Stomach (tissue), 4 donors: Measurements from ENCODE around the gene CHRNB4.

Experiments used
- POLR2A ChIP-seq, 4 donors: fragments of 450-650 bp; IDR thresholded peaks; one replicate each; pipeline ENCODE4 v1.6.1; 2016; ENCODE audit warnings: antibody characterized with exemption in 4 of 4, control low read depth in 2 of 4, mild to moderate bottlenecking in 1 of 4, moderate library complexity in 1 of 4
- TF ChIP-seq, protein P1 (sequence below), 7 experiments: fragments of 450-650 bp in 4 of 7; fragments of 200-600 bp in 3 of 7; sonication (generic) in 3 of 7; IDR thresholded peaks; one replicate each; pipeline ENCODE4 v1.5.1; 2016 to 2019; ENCODE audit warnings: antibody characterized with exemption in 7 of 7, control low read depth in 2 of 7, mild to moderate bottlenecking in 1 of 7

DNA sequence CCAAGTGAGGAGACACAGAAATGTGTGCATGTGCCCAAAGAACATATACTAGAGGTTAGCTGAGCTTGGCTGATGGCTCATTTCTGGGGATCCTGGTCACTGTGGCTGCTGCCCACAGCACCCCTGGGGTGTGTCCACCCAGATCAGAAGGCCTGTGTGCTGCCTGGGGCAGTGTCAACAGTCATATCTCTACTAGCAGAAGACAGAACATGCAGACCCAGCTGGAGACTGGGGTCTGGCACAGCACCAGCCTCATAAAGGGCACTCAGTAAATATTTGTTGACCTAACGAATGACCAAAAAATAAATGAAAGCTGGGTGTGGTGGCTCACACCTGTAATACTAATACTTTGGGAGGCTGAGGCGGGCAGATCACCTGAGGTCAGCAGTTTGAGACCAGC is 36.6 kb downstream of the CHRNB4 start:
- no peak for TF ChIP-seq POLR2A (IDR thresholded peaks at IDR 0.05)
- TF ChIP-seq, protein P1, sequence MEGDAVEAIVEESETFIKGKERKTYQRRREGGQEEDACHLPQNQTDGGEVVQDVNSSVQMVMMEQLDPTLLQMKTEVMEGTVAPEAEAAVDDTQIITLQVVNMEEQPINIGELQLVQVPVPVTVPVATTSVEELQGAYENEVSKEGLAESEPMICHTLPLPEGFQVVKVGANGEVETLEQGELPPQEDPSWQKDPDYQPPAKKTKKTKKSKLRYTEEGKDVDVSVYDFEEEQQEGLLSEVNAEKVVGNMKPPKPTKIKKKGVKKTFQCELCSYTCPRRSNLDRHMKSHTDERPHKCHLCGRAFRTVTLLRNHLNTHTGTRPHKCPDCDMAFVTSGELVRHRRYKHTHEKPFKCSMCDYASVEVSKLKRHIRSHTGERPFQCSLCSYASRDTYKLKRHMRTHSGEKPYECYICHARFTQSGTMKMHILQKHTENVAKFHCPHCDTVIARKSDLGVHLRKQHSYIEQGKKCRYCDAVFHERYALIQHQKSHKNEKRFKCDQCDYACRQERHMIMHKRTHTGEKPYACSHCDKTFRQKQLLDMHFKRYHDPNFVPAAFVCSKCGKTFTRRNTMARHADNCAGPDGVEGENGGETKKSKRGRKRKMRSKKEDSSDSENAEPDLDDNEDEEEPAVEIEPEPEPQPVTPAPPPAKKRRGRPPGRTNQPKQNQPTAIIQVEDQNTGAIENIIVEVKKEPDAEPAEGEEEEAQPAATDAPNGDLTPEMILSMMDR (IDR thresholded peaks at IDR 0.05): no peak
